GM19438 (cell line): Measurements from ENCODE around the gene TRRAP.

ENCODE experiments used
- ATAC-seq: cut with Tn5 transposase; IDR thresholded peaks from one replicate; pipeline ENCODE4 v1.9.1; 2021; ENCODE audit warnings: low read depth; ENCODE audit not compliant: unreplicated experiment

Gene TRRAP

GRCh38 chr7:99021941-99022560, 143.7 kb downstream of the TRRAP start:
- no peak for ATAC-seq

- no peak for ATAC-seq
These were observed 145.7 kb downstream of the TRRAP start for GRCh38 chr7:99024066-99024465.

GRCh38 chr7:99027241-99027640, 148.9 kb downstream of the TRRAP start:
- no peak for ATAC-seq

- no peak for ATAC-seq
These were observed 149.5 kb downstream of the TRRAP start for GRCh38 chr7:99027841-99028240.

GRCh38 chr7:99028261-99028973, 150.1 kb downstream of the TRRAP start:
- no peak for ATAC-seq

- ATAC-seq: no peak
These were observed 151.4 kb downstream of the TRRAP start for GRCh38 chr7:99029466-99030435.

GRCh38 chr7:99030457-99030856, 152.1 kb downstream of the TRRAP start:
- ATAC-seq: no peak

- no peak for ATAC-seq
These were observed 152.6 kb downstream of the TRRAP start for GRCh38 chr7:99030951-99031350.

- ATAC-seq: no peak
These were observed 153.2 kb downstream of the TRRAP start for GRCh38 chr7:99031496-99031895.

GRCh38 chr7:99032928-99033327, 154.6 kb downstream of the TRRAP start:
- no peak for ATAC-seq

- no peak for ATAC-seq
These were observed 155.4 kb downstream of the TRRAP start for GRCh38 chr7:99033765-99034164.

- no peak for ATAC-seq
These were observed 156.8 kb downstream of the TRRAP start for GRCh38 chr7:99034932-99035722.

- no peak for ATAC-seq
These were observed 157.6 kb downstream of the TRRAP start for GRCh38 chr7:99035723-99036545.

- no peak for ATAC-seq
These were observed 158.3 kb downstream of the TRRAP start for GRCh38 chr7:99036546-99037111.

- no peak for ATAC-seq
These were observed 159.1 kb downstream of the TRRAP start for GRCh38 chr7:99037327-99037940.

GRCh38 chr7:99038086-99038855, 159.9 kb downstream of the TRRAP start:
- no peak for ATAC-seq

GRCh38 chr7:99039384-99039891, 161.1 kb downstream of the TRRAP start:
- no peak for ATAC-seq
